Measurements from ENCODE around the gene ACTL7B. TPM values are rescaled to one million over a fixed set of nuclear protein-coding genes. Genes with fewer than 3 reads are reported as not detected.

ACTL7B gene
- total and polyA plus RNA-seq, 10 of the 15 experiments (the other 5 are each of a cell fraction or from before 2014, with no cell fraction given) = not detected

GRCh38 chr9:108834959-108835665, 20.7 kb downstream of the ACTL7B start (continued):
- TF ChIP-seq, protein P1, sequence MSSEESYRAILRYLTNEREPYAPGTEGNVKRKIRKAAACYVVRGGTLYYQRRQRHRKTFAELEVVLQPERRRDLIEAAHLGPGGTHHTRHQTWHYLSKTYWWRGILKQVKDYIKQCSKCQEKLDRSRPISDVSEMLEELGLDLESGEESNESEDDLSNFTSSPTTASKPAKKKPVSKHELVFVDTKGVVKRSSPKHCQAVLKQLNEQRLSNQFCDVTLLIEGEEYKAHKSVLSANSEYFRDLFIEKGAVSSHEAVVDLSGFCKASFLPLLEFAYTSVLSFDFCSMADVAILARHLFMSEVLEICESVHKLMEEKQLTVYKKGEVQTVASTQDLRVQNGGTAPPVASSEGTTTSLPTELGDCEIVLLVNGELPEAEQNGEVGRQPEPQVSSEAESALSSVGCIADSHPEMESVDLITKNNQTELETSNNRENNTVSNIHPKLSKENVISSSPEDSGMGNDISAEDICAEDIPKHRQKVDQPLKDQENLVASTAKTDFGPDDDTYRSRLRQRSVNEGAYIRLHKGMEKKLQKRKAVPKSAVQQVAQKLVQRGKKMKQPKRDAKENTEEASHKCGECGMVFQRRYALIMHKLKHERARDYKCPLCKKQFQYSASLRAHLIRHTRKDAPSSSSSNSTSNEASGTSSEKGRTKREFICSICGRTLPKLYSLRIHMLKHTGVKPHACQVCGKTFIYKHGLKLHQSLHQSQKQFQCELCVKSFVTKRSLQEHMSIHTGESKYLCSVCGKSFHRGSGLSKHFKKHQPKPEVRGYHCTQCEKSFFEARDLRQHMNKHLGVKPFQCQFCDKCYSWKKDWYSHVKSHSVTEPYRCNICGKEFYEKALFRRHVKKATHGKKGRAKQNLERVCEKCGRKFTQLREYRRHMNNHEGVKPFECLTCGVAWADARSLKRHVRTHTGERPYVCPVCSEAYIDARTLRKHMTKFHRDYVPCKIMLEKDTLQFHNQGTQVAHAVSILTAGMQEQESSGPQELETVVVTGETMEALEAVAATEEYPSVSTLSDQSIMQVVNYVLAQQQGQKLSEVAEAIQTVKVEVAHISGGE (CRISPR knock-in tag; IDR thresholded peaks at IDR 0.05) = no peak
- TF ChIP-seq, protein P2, sequence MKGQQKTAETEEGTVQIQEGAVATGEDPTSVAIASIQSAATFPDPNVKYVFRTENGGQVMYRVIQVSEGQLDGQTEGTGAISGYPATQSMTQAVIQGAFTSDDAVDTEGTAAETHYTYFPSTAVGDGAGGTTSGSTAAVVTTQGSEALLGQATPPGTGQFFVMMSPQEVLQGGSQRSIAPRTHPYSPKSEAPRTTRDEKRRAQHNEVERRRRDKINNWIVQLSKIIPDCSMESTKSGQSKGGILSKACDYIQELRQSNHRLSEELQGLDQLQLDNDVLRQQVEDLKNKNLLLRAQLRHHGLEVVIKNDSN (IDR thresholded peaks at IDR 0.05; ENCODE audit: borderline replicate concordance, extremely low read length, insufficient read depth, low read depth, low read length) = no peak
- TF ChIP-seq BRCA1 (IDR thresholded peaks at IDR 0.05; ENCODE audit: low read depth, low read length) = no peak
- TF ChIP-seq MEF2A (IDR thresholded peaks at IDR 0.05; ENCODE audit: insufficient read depth, low read depth, low read length) = no peak
- no peak for TF ChIP-seq MYB (IDR thresholded peaks at IDR 0.05; ENCODE audit: borderline replicate concordance, low read depth, low read length)
- no peak for TF ChIP-seq KAT2A (conservative IDR thresholded peaks at IDR 0.05; ENCODE audit: control insufficient read depth, low read depth, low read length)
- TF ChIP-seq JUNB (IDR thresholded peaks at IDR 0.05) = no peak
- TF ChIP-seq CBX3 (IDR thresholded peaks at IDR 0.05; ENCODE audit: borderline replicate concordance, low read depth) = no peak

GRCh38 chr9:108832179-108832500, 23.6 kb downstream of the ACTL7B start:
- intact Hi-C loops (cut with micrococcal nuclease; ENCODE audit: unreplicated experiment) = no loop called here
- 51% methylated on average over 3 of the region's 3 CpGs for WGBS (ENCODE audit: insufficient coverage, insufficient replicate concordance, low lambda C conversion rate, missing lambda C conversion rate)
- RAD21 ChIA-PET (ENCODE audit: unreplicated experiment) = no interaction called here
- Histone ChIP-seq H3K4me3 (no peak overlapping the region), H2AFZ (ENCODE audit: control insufficient read depth, low read depth, low read length) (no peak overlapping the region), H3K27ac (ENCODE audit: control insufficient read depth, insufficient read depth) (no peak overlapping the region), H3K4me2 (ENCODE audit: control insufficient read depth, insufficient read depth) (no peak overlapping the region), H3K36me3 (ENCODE audit: control insufficient read depth in 2 of 2, insufficient read depth in 2 of 2, low read length in 1 of 2) (no peaks in the 10 kb centered on the region), H3K27me3 (replicated peaks in 1 of 2; ENCODE audit: control insufficient read depth in 2 of 2, insufficient read depth in 2 of 2, low read length in 1 of 2) (peaks cover 0 to 3% of the 10 kb centered on the region in 2 experiments; a peak in 1 of 4 replicates), H3K4me1 (ENCODE audit: control insufficient read depth, insufficient read depth, low read length) (no peaks in the 10 kb centered on the region), H3K9me3 (replicated peaks; ENCODE audit: control insufficient read depth, insufficient read depth, low read length) (no peaks in the 10 kb centered on the region), H3K9ac (ENCODE audit: control insufficient read depth, insufficient read depth, low read length) (no peak overlapping the region), H3K79me2 (ENCODE audit: control insufficient read depth, insufficient read depth, low read length) (no peaks in the 10 kb centered on the region), H4K20me1 (ENCODE audit: control insufficient read depth, insufficient read depth) (no peaks in the 10 kb centered on the region)
- DNase-seq (ENCODE audit: low read depth, low spot score) (no peak), FAIRE-seq (no peak), ATAC-seq (no peak)
- SMC1A ChIA-PET (ENCODE audit: uncharacterized antibody, unreplicated experiment) = no interaction called here
- in situ Hi-C loops (cut with MboI) = no loop called here
- no peak for TF ChIP-seq BRCA1 (IDR thresholded peaks at IDR 0.05; ENCODE audit: low read depth, low read length)
- TF ChIP-seq LARP7 (IDR thresholded peaks at IDR 0.05) = no peak
- CTCF ChIA-PET = no interaction called here
- BruUV-seq (replicated peaks) = no TSS peak
- POLR2A ChIA-PET = no interaction called here
